ENCODE results near the gene COMMD1.
"Not testable (repeated sequence)": the region's sequence is repeated elsewhere in the genome, so short reads cannot be mapped to it uniquely, and the experiment has no call there.

COMMD1 gene

GRCh38 chr2:62041701-62042385 lies 136.4 kb downstream of the COMMD1 start:
- H3K27me3 ChIP-seq (ENCODE audit: control insufficient read depth, insufficient read depth, low read length); H3K36me3 ChIP-seq (ENCODE audit: control insufficient read depth, insufficient read depth, low read length); H3K4me1 ChIP-seq (ENCODE audit: control insufficient read depth, insufficient read depth, low read length); H3K4me3 ChIP-seq (ENCODE audit: low read length); H3K9ac ChIP-seq (ENCODE audit: low read length); H3K9me3 ChIP-seq (ENCODE audit: control insufficient read depth, low read length): not testable (repeated sequence)

GRCh38 chr2:62042400-62042799 lies 136.9 kb downstream of the COMMD1 start:
- Histone ChIP-seq H3K4me1 (ENCODE audit: control insufficient read depth, insufficient read depth, low read length) (no peaks in the 10 kb centered on the region), H3K9ac (ENCODE audit: low read length) (no peak overlapping the region), H3K36me3 (ENCODE audit: control insufficient read depth, insufficient read depth, low read length) (no peaks in the 10 kb centered on the region), H3K4me3 (ENCODE audit: low read length) (no peak overlapping the region), H3K27me3 (ENCODE audit: control insufficient read depth, insufficient read depth, low read length) (no peaks in the 10 kb centered on the region), H3K9me3 (ENCODE audit: control insufficient read depth, low read length) (no peaks in the 10 kb centered on the region)

- no peaks in the 10 kb centered on the region for H3K9me3 ChIP-seq (ENCODE audit: control insufficient read depth, low read length)
- H3K9ac ChIP-seq (ENCODE audit: low read length): no peak overlapping the region
- no peaks in the 10 kb centered on the region for H3K4me1 ChIP-seq (ENCODE audit: control insufficient read depth, insufficient read depth, low read length)
- no peak overlapping the region for H3K4me3 ChIP-seq (ENCODE audit: low read length)
- no peaks in the 10 kb centered on the region for H3K36me3 ChIP-seq (ENCODE audit: control insufficient read depth, insufficient read depth, low read length)
- no peaks in the 10 kb centered on the region for H3K27me3 ChIP-seq (ENCODE audit: control insufficient read depth, insufficient read depth, low read length)
These were observed 137.5 kb downstream of the COMMD1 start for GRCh38 chr2:62042944-62043343.

- no peaks in the 10 kb centered on the region for H3K36me3 ChIP-seq (ENCODE audit: control insufficient read depth, insufficient read depth, low read length)
- no peaks in the 10 kb centered on the region for H3K9me3 ChIP-seq (ENCODE audit: control insufficient read depth, low read length)
- no peak overlapping the region for H3K4me3 ChIP-seq (ENCODE audit: low read length)
- no peak overlapping the region for H3K9ac ChIP-seq (ENCODE audit: low read length)
- no peaks in the 10 kb centered on the region for H3K4me1 ChIP-seq (ENCODE audit: control insufficient read depth, insufficient read depth, low read length)
- H3K27me3 ChIP-seq (ENCODE audit: control insufficient read depth, insufficient read depth, low read length): no peaks in the 10 kb centered on the region
These were observed 139.6 kb downstream of the COMMD1 start for GRCh38 chr2:62045017-62045543.

- Histone ChIP-seq H3K27me3 (ENCODE audit: control insufficient read depth, insufficient read depth, low read length) (no peaks in the 10 kb centered on the region), H3K9me3 (ENCODE audit: control insufficient read depth, low read length) (no peaks in the 10 kb centered on the region), H3K4me3 (ENCODE audit: low read length) (no peak overlapping the region), H3K9ac (ENCODE audit: low read length) (no peak overlapping the region), H3K36me3 (ENCODE audit: control insufficient read depth, insufficient read depth, low read length) (no peaks in the 10 kb centered on the region), H3K4me1 (ENCODE audit: control insufficient read depth, insufficient read depth, low read length) (no peaks in the 10 kb centered on the region)
These were observed 140.7 kb downstream of the COMMD1 start for GRCh38 chr2:62046141-62046540.

GRCh38 chr2:62050456-62051045 lies 145.1 kb downstream of the COMMD1 start:
- Histone ChIP-seq H3K9me3 (ENCODE audit: control insufficient read depth, low read length) (no peaks in the 10 kb centered on the region), H3K27me3 (ENCODE audit: control insufficient read depth, insufficient read depth, low read length) (no peaks in the 10 kb centered on the region), H3K36me3 (ENCODE audit: control insufficient read depth, insufficient read depth, low read length) (no peaks in the 10 kb centered on the region), H3K4me3 (ENCODE audit: low read length) (no peak overlapping the region), H3K4me1 (ENCODE audit: control insufficient read depth, insufficient read depth, low read length) (no peaks in the 10 kb centered on the region), H3K9ac (ENCODE audit: low read length) (no peak overlapping the region)

- Histone ChIP-seq H3K4me3 (ENCODE audit: low read length) (no peak overlapping the region), H3K9ac (ENCODE audit: low read length) (no peak overlapping the region), H3K27me3 (ENCODE audit: control insufficient read depth, insufficient read depth, low read length) (no peaks in the 10 kb centered on the region), H3K4me1 (ENCODE audit: control insufficient read depth, insufficient read depth, low read length) (no peaks in the 10 kb centered on the region), H3K36me3 (ENCODE audit: control insufficient read depth, insufficient read depth, low read length) (no peaks in the 10 kb centered on the region), H3K9me3 (ENCODE audit: control insufficient read depth, low read length) (no peaks in the 10 kb centered on the region)
These were observed 148.7 kb downstream of the COMMD1 start for GRCh38 chr2:62054029-62054791.

- H3K4me1 ChIP-seq (ENCODE audit: control insufficient read depth, insufficient read depth, low read length): no peaks in the 10 kb centered on the region
- H3K36me3 ChIP-seq (ENCODE audit: control insufficient read depth, insufficient read depth, low read length): no peaks in the 10 kb centered on the region
- H3K9ac ChIP-seq (ENCODE audit: low read length): no peak overlapping the region
- H3K9me3 ChIP-seq (ENCODE audit: control insufficient read depth, low read length): no peaks in the 10 kb centered on the region
- no peaks in the 10 kb centered on the region for H3K27me3 ChIP-seq (ENCODE audit: control insufficient read depth, insufficient read depth, low read length)
- no peak overlapping the region for H3K4me3 ChIP-seq (ENCODE audit: low read length)
These were observed 149.5 kb downstream of the COMMD1 start for GRCh38 chr2:62054916-62055450.

GRCh38 chr2:62055724-62056336 lies 150.4 kb downstream of the COMMD1 start:
- no peaks in the 10 kb centered on the region for H3K9me3 ChIP-seq (ENCODE audit: control insufficient read depth, low read length)
- H3K9ac ChIP-seq (ENCODE audit: low read length): no peak overlapping the region
- no peaks in the 10 kb centered on the region for H3K4me1 ChIP-seq (ENCODE audit: control insufficient read depth, insufficient read depth, low read length)
- no peaks in the 10 kb centered on the region for H3K36me3 ChIP-seq (ENCODE audit: control insufficient read depth, insufficient read depth, low read length)
- H3K27me3 ChIP-seq (ENCODE audit: control insufficient read depth, insufficient read depth, low read length): no peaks in the 10 kb centered on the region
- H3K4me3 ChIP-seq (ENCODE audit: low read length): no peak overlapping the region

- H3K27me3 ChIP-seq (ENCODE audit: control insufficient read depth, insufficient read depth, low read length): no peaks in the 10 kb centered on the region
- H3K9me3 ChIP-seq (ENCODE audit: control insufficient read depth, low read length): no peaks in the 10 kb centered on the region
- H3K4me3 ChIP-seq (ENCODE audit: low read length): no peak overlapping the region
These were observed 150.9 kb downstream of the COMMD1 start for GRCh38 chr2:62056341-62056740.

GRCh38 chr2:62065243-62065642 lies 159.8 kb downstream of the COMMD1 start:
- Histone ChIP-seq H3K36me3 (ENCODE audit: control insufficient read depth, insufficient read depth, low read length) (no peaks in the 10 kb centered on the region), H3K4me3 (ENCODE audit: low read length) (no peak overlapping the region), H3K4me1 (ENCODE audit: control insufficient read depth, insufficient read depth, low read length) (no peaks in the 10 kb centered on the region), H3K27me3 (ENCODE audit: control insufficient read depth, insufficient read depth, low read length) (no peaks in the 10 kb centered on the region), H3K9me3 (ENCODE audit: control insufficient read depth, low read length) (no peaks in the 10 kb centered on the region), H3K9ac (ENCODE audit: low read length) (no peak overlapping the region)

More at GRCh38 chr2:62056341-62056740, 150.9 kb downstream of the COMMD1 start:
- Histone ChIP-seq H3K9ac (ENCODE audit: low read length) (no peak overlapping the region), H3K36me3 (ENCODE audit: control insufficient read depth, insufficient read depth, low read length) (no peaks in the 10 kb centered on the region), H3K4me1 (ENCODE audit: control insufficient read depth, insufficient read depth, low read length) (no peaks in the 10 kb centered on the region)

Data from mucosa of stomach (tissue), 1 donor.